GM19351 (cell line): Measurements from ENCODE around the gene MCTP1.
"Not testable (repeated sequence)": the region's sequence is repeated elsewhere in the genome, so short reads cannot be mapped to it uniquely, and the experiment has no call there.

ENCODE experiments used
- ATAC-seq: cut with Tn5 transposase; IDR thresholded peaks from one replicate; pipeline ENCODE4 v1.9.1; 2021; ENCODE audit warnings: mild to moderate bottlenecking, moderate library complexity; ENCODE audit not compliant: unreplicated experiment

Gene MCTP1

GRCh38 chr5:95184924-95185323 lies 100.0 kb downstream of the MCTP1 start:
- no peak for ATAC-seq

- ATAC-seq = no peak
Observed at GRCh38 chr5:95181644-95182043, 103.2 kb downstream of the MCTP1 start.

- no peak for ATAC-seq
Observed at GRCh38 chr5:95178046-95178651, 106.7 kb downstream of the MCTP1 start.

GRCh38 chr5:95177456-95177855 lies 107.4 kb downstream of the MCTP1 start:
- no peak for ATAC-seq

- no peak for ATAC-seq
Observed at GRCh38 chr5:95175106-95175505, 109.8 kb downstream of the MCTP1 start.

- ATAC-seq = no peak
Observed at GRCh38 chr5:95172659-95173058, 112.2 kb downstream of the MCTP1 start.

GRCh38 chr5:95164861-95165260 lies 120.0 kb downstream of the MCTP1 start:
- ATAC-seq = no peak

GRCh38 chr5:95163079-95163478 lies 121.8 kb downstream of the MCTP1 start:
- ATAC-seq = no peak

GRCh38 chr5:95162231-95162992 lies 122.5 kb downstream of the MCTP1 start:
- no peak for ATAC-seq

- ATAC-seq = no peak
Observed at GRCh38 chr5:95159603-95160002, 125.3 kb downstream of the MCTP1 start.

- ATAC-seq = no peak
Observed at GRCh38 chr5:95155888-95156287, 129.0 kb downstream of the MCTP1 start.

GRCh38 chr5:95153511-95153910 lies 131.4 kb downstream of the MCTP1 start:
- ATAC-seq = no peak

GRCh38 chr5:95152535-95152934 lies 132.4 kb downstream of the MCTP1 start:
- no peak for ATAC-seq

- no peak for ATAC-seq
Observed at GRCh38 chr5:95152131-95152530, 132.8 kb downstream of the MCTP1 start.

- ATAC-seq = no peak
Observed at GRCh38 chr5:95151694-95152093, 133.2 kb downstream of the MCTP1 start.

GRCh38 chr5:95149387-95149786 lies 135.5 kb downstream of the MCTP1 start:
- ATAC-seq = no peak

- no peak for ATAC-seq
Observed at GRCh38 chr5:95148453-95148852, 136.4 kb downstream of the MCTP1 start.

- not testable (repeated sequence) for ATAC-seq
Observed at GRCh38 chr5:95143858-95144257, 141.0 kb downstream of the MCTP1 start.

- ATAC-seq = no peak
Observed at GRCh38 chr5:95142145-95142544, 142.7 kb downstream of the MCTP1 start.

GRCh38 chr5:95141141-95141540 lies 143.8 kb downstream of the MCTP1 start:
- no peak for ATAC-seq

GRCh38 chr5:95134326-95134725 lies 150.6 kb downstream of the MCTP1 start:
- ATAC-seq = no peak

- no peak for ATAC-seq
Observed at GRCh38 chr5:95132096-95132495, 152.8 kb downstream of the MCTP1 start.

GRCh38 chr5:95130941-95131340 lies 154.0 kb downstream of the MCTP1 start:
- ATAC-seq = no peak
